Breast epithelium (tissue), 3 donors: ENCODE results near the gene QRFP.

Experiments used
- CTCF ChIP-seq, 3 donors: fragments of 450-650 bp; IDR thresholded peaks; one replicate each; pipeline ENCODE4 v1.5.1; 2016 to 2017; ENCODE audit warnings: antibody characterized with exemption in 3 of 3, mild to moderate bottlenecking in 3 of 3, moderate library complexity in 3 of 3
- POLR2A ChIP-seq: fragments of 450-650 bp; IDR thresholded peaks from one replicate; pipeline ENCODE4 v1.6.1; 2016; ENCODE audit warnings: antibody characterized with exemption, mild to moderate bottlenecking, moderate library complexity

DNA sequence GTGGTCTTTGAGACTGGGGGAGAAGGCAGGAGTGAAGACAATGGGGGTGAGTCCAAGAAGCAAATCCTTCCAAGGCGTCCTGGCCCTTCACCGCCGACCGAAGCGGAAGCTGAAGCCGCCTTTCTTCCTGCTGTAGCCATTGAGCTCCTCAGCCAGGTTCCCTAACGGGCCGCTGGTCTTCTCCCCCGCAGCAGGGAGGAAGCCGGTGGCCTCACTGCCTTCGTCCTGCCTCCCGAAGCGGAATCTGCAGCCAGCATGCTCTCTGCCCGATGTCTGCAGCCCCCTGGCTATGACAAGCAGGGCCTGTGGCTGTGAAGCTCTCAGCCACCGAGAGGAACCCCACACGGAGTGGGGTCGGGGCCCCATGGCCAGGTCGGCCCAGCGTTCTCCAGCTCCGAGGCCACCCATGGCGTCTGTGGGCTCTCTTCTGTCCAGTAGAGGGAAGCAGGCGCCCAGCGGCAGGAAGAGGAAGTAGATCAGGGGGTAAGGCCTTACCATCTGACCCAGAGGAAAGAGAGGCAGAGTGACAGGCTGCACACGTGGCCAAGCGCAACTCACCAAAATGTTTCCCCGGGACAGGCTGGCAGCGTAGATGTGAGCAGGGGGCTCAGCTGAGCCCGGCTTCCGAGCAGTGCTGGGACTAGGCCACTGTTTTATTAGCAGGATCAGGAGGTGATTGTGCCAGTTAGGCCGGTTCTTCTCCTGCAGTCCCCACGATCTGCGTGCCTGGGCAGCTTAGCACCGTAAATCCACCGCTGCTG lies 3.1 kb downstream of the QRFP start:
- TF ChIP-seq CTCF (IDR thresholded peaks at IDR 0.05) (no peak), POLR2A (no peak)
